GM21786 (cell line): Measurements from ENCODE around the gene CELF2.

ENCODE experiments used
- ATAC-seq: cut with Tn5 transposase; IDR thresholded peaks from one replicate; pipeline ENCODE4 v1.9.1; 2021; ENCODE audit not compliant: unreplicated experiment

Gene CELF2

GRCh38 chr10:11367505-11367904, 349.8 kb downstream of the CELF2 start:
- ATAC-seq: no peak

GRCh38 chr10:11373717-11374171, 356.1 kb downstream of the CELF2 start:
- ATAC-seq: no peak

- no peak for ATAC-seq
Observed at GRCh38 chr10:11377267-11377666, 359.6 kb downstream of the CELF2 start.

- no peak for ATAC-seq
Observed at GRCh38 chr10:11378835-11379234, 361.2 kb downstream of the CELF2 start.

GRCh38 chr10:11379771-11380170, 362.1 kb downstream of the CELF2 start:
- ATAC-seq: no peak

- ATAC-seq: no peak
Observed at GRCh38 chr10:11381023-11381422, 363.4 kb downstream of the CELF2 start.

- no peak for ATAC-seq
Observed at GRCh38 chr10:11381511-11381910, 363.8 kb downstream of the CELF2 start.

GRCh38 chr10:11382187-11382586, 364.5 kb downstream of the CELF2 start:
- no peak for ATAC-seq

GRCh38 chr10:11386044-11386443, 368.4 kb downstream of the CELF2 start:
- no peak for ATAC-seq
